HG02623 (cell line): ENCODE measurements around the gene CACYBP.

ENCODE experiments used
- ATAC-seq: cut with Tn5 transposase; IDR thresholded peaks from one replicate; pipeline ENCODE4 v1.9.1; 2021; ENCODE audit warnings: moderate library complexity; ENCODE audit not compliant: unreplicated experiment

CACYBP gene

DNA sequence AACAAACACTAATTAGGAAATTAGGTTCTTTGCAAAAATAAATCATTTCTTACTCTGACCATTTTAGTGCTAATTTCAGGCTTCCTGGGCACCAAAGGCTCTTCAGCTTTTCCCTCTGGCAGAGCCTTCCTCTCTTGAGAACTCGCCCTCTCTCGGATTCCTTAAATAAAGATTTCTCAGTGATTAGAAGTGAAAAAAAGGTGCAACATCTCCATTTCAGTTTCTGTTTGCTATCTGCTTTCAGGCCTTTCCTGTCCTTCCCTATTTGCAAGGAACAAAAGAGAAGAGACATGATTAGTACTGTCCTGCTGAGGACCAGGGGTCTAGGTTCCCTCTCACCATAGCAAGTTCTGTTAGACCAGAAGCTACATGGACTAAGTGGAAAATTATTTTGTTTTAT lies 27.8 kb upstream of the CACYBP start:
- ATAC-seq: no peak

DNA sequence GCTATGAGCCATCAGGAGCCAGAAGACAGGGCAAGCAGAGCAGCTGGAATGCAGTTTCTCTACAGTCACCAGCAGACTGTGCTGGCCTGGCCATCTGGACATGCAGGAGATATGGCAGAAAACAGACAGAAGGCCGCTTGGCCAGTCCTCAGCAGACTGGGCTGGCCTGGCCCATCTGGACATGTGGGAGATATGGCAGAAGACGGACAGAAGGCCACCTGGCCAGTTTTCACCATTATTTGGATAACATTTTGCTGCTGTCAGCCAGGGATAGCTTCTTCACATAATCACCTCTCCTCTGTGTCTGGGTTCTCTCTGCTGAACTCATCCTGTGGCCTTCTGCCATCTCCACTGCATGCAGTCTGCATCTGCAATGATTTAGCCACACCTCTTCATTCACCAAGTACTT lies 25.0 kb upstream of the CACYBP start:
- no peak for ATAC-seq

DNA sequence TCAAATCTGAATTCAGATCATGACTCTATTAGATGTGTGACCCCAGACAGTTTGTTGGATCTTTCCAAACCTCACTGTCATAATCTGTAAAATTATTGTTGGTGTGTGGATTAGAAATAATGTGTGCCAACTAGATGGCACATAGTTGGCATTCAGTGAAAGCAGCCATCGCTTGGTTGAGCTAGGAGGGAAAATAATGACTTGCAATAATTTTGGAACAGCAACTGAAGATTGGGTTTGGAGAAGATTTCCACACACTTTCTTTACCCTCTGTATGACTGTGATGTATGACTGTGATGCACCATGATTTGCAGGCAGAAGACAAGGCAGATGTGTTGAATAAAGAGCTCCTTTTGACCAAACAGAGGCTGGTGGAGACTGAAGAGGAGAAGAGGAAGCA lies 24.0 kb upstream of the CACYBP start:
- no peak for ATAC-seq

DNA sequence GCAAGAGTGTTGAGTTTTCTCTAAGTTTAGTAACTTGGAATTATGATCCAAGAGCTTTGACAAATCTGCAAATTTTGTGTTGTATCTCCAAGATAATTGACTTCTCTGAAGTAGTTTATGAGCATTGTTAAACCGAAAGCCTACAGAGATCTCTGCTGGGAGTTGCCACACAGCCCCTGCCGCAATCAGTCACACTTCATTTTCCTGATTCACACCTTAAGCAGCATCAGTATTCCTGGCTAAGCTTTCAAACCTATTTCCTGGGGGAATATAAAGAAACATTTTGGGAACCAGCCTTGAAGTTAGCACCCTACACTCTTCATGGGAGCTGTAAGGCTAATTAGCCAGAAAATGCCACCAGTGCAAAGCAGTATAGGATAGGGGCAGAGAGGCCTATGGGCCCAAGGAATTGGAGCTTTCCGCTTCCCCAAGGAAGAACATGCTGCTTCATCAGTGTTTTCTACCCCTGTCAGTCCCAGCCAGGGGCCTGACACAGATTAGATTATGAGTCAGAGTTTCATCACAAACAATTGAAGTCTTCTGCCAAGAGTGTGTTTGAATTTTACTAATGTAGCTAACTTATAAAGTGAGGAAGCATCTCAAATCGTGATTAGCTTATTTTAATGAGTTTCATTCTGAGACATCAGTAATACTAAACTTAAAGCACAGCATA lies 23.2 kb upstream of the CACYBP start:
- no peak for ATAC-seq

DNA sequence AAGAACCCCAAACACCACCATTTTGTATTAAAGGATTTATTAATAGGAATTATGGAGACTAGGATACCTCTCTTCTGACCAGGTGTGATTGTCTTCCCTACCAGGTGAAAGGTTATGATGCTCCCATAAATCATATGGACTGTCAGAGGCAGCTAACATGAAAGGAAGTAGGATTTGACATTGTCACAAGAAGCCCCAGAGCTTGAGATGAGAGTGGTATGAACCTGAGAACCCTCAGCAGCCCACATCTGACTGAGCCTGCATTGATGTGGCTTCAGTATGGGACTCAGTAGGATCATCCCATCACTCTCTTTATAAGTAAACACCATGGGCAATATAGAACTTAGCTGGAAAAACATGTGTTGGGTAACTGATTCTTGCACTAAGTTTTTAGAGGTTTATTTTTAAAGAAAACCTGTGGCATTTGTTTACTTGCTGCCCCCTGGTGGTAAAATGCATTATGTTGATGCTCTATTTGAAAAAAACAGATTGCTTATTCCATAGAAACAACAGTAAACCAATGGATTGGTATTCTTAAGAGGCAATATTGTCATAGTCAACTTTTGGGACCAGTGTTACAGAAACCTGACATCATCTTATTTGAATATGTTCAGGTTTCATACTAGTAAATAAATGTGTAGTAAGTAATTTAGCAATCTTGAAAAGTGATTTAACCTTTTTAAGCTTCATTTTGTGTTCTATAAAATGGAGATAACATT lies 16.6 kb upstream of the CACYBP start:
- no peak for ATAC-seq

DNA sequence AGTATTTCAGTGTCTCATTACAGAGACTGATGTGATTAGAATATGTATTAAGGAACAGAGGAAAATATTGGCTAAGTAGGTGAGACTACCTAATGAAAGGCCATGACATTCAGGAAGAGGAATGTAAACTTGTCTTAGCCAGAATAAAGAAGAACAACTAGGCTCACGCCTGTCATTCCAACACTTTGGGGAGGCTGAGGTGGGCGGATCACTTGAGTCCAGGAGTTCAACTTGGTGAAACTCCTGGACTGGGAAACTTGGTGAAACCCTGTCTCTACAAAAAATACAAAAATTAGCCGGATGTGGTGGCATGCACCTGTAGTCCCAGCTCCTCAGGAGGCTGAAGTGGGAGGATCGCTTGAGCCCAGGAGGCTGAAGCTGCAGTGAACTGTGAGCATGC lies 14.8 kb upstream of the CACYBP start:
- no peak for ATAC-seq

DNA sequence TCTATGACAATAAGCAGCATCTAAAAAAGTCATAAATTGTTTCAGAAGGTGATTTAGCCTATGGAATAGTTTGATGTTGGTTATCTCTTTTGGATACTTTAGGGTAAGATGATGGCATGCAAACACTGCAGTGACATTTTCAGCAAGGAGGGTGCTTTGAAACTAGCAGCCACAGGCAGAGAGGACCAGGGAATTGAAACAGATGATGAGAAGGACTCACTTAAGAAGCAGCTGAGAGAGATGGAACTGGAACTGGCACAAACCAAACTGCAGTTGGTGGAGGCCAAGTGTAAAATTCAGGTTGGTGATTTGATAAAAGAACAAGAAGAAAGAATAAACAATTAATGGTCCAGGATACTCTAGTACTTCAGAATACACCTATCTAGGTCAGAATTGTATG lies 11.2 kb upstream of the CACYBP start:
- ATAC-seq: no peak

DNA sequence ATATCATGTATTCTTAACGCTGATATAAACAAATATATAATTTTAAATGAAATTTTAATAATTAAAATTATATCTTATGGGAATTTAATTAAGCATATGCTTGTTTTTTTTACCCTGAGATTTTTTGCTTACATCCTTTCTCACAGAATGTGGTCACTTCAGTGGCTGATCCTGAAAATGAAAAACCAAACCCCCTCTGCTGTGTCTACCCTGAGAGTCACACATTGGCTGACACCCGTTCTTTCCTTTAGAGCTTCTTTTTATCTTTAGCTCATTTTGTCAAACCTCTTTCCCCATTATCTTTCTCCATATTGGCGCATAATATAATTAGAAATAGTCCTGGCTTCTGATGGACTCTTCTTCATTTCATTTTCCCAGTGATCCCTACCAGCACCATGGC lies 10.8 kb upstream of the CACYBP start:
- ATAC-seq: peak; percentile 51

DNA sequence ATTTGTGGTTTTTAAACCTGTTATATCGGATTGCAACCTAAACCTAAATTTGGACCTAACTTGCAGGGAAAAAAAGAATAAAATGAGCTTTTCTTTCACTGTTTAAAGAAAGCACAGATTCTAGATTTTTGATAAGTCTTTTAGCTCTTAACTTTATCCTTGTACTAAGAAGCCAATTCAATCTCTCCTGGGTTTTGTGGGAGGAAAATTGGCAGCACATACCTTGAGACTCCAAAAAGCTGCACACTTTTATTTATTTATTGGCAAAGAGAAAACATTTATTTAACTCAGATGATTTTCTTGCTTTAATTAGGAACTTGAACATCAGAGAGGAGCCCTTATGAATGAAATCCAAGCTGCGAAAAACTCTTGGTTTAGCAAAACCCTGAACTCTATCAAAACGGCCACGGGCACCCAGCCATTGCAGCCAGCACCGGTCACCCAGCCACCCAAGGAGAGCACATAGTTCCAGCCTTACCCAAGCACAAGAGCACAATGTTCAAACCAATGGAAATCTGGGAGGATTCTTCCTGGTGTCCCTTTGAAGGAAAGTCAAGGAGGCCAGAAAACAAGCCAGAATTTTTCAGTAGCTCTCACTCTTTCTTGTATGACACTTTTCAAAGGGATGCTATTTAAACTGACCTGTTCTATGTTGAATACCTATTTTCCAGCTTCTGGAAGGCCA lies 10.1 kb upstream of the CACYBP start:
- ATAC-seq: no peak

DNA sequence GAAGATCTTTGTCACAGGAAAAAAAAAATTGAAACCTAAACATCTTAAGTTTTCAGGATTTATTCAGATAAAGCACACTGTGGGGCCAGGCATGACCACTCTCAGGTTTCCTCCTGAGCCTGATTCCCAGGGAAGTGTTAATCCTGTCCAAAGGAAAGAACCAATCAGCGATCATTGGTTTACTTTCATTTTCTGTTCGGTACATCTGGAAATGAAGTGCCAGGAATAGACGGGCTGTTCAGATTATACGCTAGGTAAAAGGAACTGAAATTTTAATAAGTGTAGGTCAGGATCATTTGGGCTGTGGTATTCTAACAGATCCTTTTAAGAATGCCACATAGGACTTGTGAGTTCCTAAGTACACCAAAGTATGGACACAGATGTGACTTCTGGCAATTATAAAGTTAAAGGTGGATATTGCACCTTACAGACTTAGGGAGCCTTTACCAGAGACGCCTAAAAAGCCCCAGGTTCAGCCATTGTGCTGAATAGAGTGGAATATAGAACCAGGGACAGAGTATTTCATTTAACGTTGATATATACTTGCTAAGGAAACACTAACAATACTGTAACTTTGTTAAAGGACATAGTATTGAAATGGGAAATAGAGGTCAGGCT lies 9.3 kb upstream of the CACYBP start:
- ATAC-seq: no peak

DNA sequence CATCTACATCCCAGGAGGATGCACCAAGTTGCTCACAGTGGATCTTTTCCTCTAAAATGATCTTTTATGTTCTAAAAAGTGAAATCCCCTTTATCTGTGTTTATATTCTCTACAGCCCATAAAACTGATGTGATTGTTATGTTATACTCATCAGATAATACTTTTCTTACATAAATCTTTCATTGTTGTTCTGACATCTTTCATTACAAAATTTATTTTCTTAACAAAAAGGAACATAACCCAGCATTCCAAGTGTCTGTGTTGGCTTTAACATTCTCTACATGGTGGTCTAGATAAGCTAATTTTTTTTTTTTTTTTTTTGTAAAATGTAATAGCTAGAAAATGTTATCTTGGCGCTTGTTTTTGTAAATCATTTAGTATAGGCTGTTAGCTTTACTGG lies 8.3 kb upstream of the CACYBP start:
- ATAC-seq: no peak

DNA sequence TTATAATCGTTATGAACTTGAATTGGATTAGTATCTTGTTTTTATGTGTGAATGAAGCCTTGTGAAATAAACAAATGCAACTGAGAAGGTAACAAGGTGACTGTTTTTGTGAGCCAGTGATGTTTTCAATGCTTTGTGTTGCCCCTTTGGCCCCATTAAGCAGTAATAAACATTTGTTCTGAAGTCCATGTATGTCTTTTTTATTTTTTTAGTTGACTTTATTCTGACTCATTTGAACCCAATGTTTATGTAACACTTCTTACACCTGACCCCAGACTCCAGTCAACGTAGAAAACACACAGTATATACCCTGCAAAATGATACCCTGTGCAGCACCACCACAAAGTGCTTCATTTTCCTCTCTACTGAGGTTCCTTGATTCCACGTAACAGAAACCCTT lies 4.6 kb upstream of the CACYBP start:
- no peak for ATAC-seq

DNA sequence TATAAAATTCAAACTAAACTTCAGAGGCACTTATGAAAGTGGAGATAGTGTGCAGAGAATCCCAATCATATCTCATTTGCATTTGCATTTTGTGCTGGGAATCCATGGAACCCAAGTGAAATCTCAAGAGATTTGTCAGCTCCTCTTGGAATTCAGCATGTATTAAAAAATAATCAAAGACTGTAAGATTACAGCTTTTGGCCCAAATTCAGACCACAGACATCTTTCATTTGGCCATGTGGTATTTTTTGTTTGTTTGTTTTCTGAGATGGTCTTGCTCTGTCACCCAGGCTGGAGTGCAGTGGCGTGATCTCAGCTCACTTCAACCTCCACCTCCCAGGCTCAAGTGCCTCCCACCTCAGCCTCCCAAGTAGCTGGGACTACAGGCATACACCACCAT lies 3.8 kb upstream of the CACYBP start:
- ATAC-seq: no peak

DNA sequence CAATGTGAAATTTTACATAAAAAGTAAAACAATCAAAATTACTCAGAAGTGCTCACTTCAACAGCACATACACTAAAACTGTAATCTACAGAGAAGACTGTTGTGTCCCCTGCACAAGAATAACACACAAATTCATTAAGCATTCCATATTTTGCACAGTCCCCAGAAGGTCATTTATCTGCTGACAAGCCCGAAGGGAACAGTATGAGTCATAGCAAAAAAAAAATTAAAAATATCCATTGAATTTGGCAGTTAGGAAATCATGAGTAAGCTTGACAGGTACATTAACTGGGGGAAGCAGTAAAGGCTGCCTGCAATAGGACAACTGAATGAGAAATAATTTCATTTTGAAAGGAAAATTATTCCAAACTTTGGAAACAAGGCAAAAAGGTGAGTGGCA lies 3.3 kb upstream of the CACYBP start:
- ATAC-seq: no peak

DNA sequence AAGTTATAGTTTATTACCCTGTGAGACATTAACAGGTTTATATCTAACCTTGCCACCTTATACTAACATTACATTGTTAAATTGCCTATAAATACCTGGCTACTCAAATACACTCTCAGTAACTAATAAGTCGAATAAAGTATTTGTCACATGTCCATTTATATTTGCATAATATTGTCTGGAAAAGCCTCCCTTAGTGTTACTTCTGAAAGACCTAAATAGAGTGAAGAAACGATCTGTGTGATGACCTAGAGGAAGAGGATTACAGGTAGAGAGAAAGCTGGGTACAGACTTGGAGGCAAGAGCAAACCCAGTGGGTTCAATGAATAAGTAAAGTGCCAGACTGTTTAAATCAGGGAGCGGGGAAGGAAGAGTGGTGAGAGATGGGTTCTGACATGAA lies 2.7 kb upstream of the CACYBP start:
- no peak for ATAC-seq

DNA sequence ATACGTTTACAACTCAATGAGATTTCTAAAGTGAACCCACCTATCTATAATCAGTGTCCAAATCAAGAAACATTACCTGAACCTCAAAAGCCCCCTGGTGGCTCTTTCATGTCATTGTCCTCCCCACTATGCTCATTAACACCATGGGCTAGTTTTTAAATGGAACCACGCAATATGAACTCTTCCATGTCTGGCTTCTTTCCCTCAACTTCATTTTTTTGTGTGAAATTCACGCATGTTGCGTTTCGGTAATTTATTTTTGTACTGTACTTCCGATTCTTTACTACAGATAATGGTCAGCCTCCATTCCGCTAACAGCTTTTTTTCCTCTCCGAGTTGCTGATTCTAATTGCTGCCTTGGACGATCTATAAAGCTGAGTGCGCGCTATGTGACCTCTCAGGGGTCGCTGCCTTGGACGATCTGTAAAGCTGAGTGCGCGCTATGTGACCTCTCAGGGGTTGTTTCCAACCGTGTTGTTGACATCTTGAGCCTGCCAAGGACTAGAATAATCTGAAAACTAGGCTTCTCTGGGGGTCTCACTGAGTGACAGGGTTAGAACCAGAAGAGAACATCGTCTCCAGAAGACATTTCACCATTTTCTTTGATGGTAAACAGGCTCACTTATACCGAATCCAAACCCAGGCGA lies 1.1 kb upstream of the CACYBP start:
- no peak for ATAC-seq

DNA sequence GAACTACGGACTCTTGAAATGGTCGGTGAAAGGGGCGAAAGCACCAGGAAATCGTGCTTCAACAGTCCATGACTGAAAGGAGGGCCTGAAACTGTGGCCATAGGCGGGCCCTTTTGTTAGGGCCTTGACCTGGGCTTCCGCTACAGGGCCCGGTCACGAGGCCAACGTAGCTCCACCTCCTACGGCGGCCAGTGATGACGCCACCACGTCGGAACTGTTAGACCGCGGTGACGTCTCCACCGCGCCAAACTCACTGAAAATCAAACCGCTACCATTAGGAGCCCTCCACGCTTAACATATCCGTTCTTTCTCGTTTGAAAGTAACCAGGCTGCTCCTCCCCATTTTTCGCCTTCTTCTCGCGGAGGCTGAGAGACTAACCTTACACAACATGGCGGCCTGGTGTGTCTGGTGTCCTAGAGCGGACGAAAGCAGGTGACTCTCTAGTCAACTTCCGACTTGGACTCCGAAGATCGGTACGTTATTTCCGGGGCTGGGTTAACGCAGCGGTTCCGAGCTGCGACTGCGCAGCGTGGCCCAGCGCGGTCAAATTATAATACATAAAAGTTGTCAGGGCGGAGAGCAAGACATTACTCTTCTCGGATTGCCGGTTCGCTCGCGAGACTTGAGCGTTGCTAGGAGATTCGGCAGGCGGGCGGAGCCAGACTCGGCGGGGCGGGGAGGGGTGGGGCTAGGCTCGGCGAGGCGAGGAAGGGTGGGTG lies 371 bp upstream of the CACYBP start:
- ATAC-seq: peak; percentile 77

DNA sequence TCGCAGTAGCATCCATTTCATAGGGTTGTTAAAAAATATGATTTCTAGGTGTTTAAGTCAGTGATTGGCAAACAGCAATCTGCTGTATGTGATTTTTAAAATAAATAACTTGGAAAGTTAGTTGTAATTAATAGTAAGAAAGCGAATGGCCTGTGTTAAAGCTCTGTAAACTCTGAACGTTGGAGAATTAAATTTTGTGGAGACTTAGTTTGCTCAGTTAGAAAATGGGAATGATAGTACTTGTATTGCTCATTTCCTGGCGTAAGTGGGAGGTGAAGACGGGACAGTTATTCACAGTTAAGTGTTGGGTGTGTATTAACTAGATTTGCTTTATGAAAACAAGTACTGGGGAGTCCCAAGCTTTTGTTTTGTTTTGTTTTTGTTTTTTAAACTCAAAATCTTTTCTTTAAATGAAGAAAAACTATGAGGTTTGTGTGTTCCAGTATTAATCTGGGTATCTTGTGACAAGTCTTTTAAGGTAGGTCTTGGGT lies 995 bp downstream of the CACYBP start:
- no peak for ATAC-seq

DNA sequence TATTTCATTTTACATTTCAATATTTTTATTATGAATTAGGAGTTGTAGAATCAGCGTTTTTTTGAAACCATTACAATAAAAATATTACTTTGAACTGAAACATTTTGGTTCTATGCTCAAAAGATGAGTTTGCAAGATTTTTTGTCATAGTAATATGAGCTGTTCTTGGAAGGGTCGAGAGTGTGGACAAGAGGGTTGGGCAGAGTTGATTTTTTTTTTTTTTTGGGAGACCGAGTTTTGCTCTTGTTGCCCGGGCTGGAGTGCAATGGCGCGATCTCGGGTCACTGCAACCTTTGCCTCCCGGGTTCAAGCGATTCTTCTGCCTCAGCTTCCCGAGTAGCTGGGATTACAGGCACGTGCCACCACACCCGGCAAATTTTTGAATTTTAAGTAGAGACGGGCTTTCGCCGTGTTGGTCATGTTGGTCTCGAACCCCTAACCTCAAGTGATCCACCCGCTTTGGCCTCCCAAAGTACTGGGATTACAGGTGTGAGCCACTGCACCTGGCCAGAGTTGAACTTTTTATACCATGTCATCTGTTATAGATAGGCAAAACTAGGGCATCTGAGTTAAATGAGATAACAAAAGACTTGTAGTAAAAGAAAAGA lies 3.3 kb downstream of the CACYBP start:
- ATAC-seq: no peak

DNA sequence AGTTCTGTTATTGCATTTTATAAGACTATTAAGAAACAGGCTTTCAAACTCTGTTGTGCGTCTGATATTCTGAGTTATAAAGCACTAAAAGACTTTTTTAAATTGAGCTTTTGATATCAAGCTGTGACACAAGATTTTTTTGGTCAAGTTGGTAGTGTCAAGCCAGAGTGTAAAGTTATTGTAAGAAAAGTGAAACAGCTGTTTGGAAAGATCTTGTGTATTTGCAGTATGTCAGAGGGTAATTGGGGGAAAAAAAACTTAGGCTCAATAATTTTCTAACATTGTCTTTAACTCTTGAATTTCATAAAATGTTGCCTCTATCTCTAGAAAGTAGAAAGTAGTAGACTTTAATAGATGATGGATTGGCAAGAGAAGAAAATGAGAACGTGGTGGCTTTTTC lies 3.8 kb downstream of the CACYBP start:
- ATAC-seq: no peak
